ENCODE results near the gene SENP6. TPM values are rescaled to one million over a fixed set of nuclear protein-coding genes. Genes with fewer than 3 reads are reported as not detected.

The SENP6 gene
- total and polyA plus RNA-seq, 12 donors: 43.0 to 98.5 (median 76.6) TPM

GRCh38 chr6:75621846-75622245 is 20.2 kb downstream of the SENP6 start:
- peaks cover 0 to 12% of the 10 kb centered on the region in 2 donors for H3K36me3 ChIP-seq (replicated peaks in 1 of 2)
- no peak overlapping the region for H3K27ac ChIP-seq
- H3K4me3 ChIP-seq: no peak overlapping the region
- no peaks in the 10 kb centered on the region for H3K27me3 ChIP-seq
- TF ChIP-seq POLR2A (IDR thresholded peaks at IDR 0.05): no peak
- TF ChIP-seq CTCF (IDR thresholded peaks at IDR 0.05): no peak
- no peaks in the 10 kb centered on the region for H3K9me3 ChIP-seq (replicated peaks in 1 of 3)
- intact Hi-C loops (cut with DNase I): no loop called here
- peaks cover 18 to 55% of the 10 kb centered on the region in 2 donors for H3K4me1 ChIP-seq (replicated peaks in 1 of 2)
- no peak for DNase-seq

GRCh38 chr6:75623491-75623890 is 21.8 kb downstream of the SENP6 start:
- Histone ChIP-seq H3K27me3 (no peaks in the 10 kb centered on the region), H3K27ac (no peak overlapping the region), H3K36me3 (replicated peaks in 1 of 2) (peaks cover 0 to 12% of the 10 kb centered on the region in 2 donors), H3K4me3 (no peak overlapping the region), H3K4me1 (replicated peaks in 1 of 2) (peaks cover 18 to 45% of the 10 kb centered on the region in 2 donors), H3K9me3 (replicated peaks in 1 of 3) (no peaks in the 10 kb centered on the region)
- intact Hi-C loops (cut with DNase I): no loop called here
- no peak for DNase-seq
- no peak for TF ChIP-seq POLR2A (IDR thresholded peaks at IDR 0.05)
- TF ChIP-seq CTCF (IDR thresholded peaks at IDR 0.05): no peak
- 90 to 93% (median 91%) methylated on average over 1 of the region's 1 CpG for WGBS, 4 donors

GRCh38 chr6:75624335-75624734 is 22.7 kb downstream of the SENP6 start:
- Histone ChIP-seq H3K27ac (no peak overlapping the region), H3K4me1 (replicated peaks in 1 of 2) (peaks cover 16 to 36% of the 10 kb centered on the region in 2 donors), H3K9me3 (replicated peaks in 1 of 3) (no peaks in the 10 kb centered on the region), H3K4me3 (no peak overlapping the region), H3K36me3 (replicated peaks in 1 of 2) (peaks cover 0 to 12% of the 10 kb centered on the region in 2 donors), H3K27me3 (no peaks in the 10 kb centered on the region)
- intact Hi-C loops (cut with DNase I): no loop called here
- 79 to 90% (median 88%) methylated on average over 4 of the region's 4 CpGs for WGBS, 4 donors
- TF ChIP-seq CTCF (IDR thresholded peaks at IDR 0.05): no peak
- TF ChIP-seq POLR2A (IDR thresholded peaks at IDR 0.05): no peak
- no peak for DNase-seq

GRCh38 chr6:75624988-75625387 is 23.3 kb downstream of the SENP6 start:
- no peak overlapping the region for H3K27ac ChIP-seq
- no peaks in the 10 kb centered on the region for H3K27me3 ChIP-seq
- H3K4me3 ChIP-seq: no peak overlapping the region
- peaks cover 0 to 12% of the 10 kb centered on the region in 2 donors for H3K36me3 ChIP-seq (replicated peaks in 1 of 2)
- intact Hi-C loops (cut with DNase I): no loop called here
- WGBS, 4 donors: 68 to 71% (median 69%) methylated on average over 7 of the region's 7 CpGs
- H3K9me3 ChIP-seq (replicated peaks in 1 of 3): no peaks in the 10 kb centered on the region
- DNase-seq: no peak
- peaks cover 16 to 30% of the 10 kb centered on the region in 2 donors for H3K4me1 ChIP-seq (replicated peaks in 1 of 2)
- TF ChIP-seq CTCF (IDR thresholded peaks at IDR 0.05) (no peak), POLR2A (IDR thresholded peaks at IDR 0.05) (no peak)
